NCI-H510A (cell line): ENCODE measurements around the gene MMP19.
"Not testable (repeated sequence)": the region's sequence is repeated elsewhere in the genome, so short reads cannot be mapped to it uniquely, and the experiment has no call there.

ENCODE experiments used
- DNase-seq: peaks from one replicate; lab custom pipeline; 2025; lab: John Stamatoyannopoulos, UW

Gene MMP19

DNA sequence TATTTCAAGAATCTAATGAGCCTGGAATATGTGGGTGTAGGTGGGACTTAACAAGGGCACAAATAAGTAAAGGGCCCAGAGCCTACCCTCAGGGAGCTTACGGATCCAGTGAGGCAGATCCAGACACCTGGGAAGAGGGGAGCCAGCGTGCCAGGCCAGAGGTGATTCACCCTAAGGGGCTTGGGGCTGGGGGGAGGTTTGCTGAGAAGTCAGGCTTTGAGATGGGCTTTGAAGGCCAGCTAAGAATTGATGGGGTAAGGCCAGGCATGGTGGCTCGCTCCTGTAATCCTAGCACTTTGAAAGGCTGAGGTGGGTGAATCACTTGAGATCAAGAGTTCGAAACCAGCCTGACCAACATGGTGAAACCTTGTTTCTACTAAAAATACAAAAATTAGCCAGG is 695 bp upstream of the MMP19 start:
- DNase-seq = no peak

DNA sequence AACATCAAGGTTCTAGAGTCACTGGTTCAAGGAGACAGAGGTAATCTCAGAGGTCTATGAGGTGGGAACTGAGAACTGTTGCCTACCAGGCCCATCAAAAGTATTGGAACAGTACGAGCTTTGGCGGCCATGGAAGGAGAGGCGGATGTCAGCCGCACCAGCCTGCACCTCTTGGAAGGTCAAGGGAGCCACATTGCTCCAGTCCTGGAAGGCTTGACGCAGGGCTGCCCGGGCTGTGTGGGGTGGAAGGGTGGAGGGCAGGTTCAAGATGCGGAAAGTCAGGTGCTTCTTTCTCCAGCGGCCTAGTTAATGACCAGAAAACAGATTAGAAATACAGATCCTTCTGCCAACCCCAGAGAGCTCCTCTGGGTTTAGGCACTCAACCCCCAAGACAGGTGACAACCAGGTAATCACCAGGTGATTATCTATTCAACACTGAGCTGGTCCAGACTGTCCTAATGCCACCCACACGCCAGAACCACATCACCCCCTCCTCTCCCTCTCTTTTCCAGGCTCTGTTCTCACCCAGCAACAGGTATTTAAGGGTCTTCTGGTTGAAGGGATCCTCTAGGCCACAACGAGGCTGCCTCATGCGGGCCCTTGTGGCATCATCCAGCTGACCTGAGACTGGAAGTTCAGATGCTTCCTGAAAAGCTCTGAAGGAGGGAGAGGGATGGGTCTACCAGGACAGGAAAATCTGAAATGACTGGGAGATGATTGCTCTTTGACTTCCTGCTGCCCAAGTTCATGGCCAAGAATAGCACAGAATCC is 2.0 kb downstream of the MMP19 start:
- no peak for DNase-seq

DNA sequence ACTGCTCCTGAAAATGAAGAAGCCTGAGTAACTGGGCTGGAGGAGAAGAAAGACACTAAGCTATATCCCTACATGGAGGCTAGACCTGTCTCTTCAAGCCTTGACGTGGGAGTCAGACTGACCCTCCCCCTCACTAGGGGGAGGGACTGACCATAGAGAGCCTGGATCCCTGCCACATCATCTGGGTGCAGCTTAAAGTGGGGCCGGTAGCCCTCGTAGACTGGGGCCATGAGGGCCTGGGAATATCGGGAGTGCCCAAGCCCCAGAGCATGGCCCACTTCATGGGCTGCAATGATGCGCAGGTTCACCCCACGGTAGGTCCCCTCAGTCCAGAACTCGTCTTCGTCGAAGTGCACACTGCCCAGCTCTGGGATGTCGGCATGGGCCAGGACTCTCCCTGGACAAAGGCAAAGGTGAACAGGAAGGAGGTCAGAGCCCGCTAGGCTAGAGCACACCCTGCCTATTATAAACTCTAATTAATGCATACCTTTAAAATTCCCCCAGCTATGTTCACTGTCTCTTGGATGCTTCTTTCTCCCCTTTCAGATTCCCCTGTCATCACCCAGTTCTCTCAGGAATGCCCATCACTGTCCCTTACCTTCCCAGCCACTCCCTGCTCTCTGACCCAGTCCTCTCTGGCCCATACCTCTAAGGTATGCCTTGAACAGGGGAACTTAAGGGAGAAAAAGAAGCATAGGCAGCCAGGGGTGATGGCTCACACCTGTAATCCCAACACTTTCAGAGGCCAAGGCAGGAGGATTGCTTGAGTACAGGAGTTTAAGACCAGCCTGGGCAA is 3.2 kb downstream of the MMP19 start:
- no peak for DNase-seq

DNA sequence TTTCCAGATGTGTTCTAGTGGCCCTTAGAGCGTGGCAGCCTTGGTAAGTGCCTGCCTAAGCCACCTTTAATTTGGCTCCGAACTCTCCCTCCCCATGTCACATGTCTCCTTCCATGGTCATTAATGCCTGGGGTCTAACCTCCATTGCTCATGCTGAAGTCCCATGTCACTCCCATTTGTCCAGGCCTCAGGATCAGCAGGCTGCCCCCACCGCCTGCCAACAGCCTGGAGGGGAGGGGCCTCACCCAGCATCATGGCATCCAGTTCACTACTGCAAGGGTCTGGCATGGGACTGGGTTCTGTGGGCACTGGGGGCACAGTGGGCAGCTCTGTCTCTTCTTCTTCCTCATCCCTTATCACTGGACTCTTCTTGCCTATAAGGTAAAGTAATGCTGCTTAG is 4.4 kb downstream of the MMP19 start:
- no peak for DNase-seq

DNA sequence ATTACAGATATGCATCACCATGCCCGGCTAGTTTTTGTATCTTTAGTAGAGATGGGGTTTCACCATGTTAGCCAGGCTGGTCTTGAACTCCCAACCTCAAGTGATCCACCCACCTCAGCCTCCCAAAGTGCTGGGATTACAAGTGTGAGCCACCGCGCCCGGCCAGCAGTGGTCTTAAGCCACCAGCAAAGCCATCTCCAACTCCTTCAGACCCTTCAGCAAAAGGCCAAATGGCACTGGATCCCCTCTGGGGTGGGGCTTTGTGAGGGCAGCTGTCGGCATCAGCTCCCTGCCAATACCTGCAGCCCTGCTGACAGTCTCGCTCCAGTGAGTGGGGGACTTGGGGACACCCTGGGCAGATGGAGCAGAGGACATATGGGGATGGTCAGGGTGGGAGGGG is 8.3 kb downstream of the MMP19 start:
- not testable (repeated sequence) for DNase-seq

DNA sequence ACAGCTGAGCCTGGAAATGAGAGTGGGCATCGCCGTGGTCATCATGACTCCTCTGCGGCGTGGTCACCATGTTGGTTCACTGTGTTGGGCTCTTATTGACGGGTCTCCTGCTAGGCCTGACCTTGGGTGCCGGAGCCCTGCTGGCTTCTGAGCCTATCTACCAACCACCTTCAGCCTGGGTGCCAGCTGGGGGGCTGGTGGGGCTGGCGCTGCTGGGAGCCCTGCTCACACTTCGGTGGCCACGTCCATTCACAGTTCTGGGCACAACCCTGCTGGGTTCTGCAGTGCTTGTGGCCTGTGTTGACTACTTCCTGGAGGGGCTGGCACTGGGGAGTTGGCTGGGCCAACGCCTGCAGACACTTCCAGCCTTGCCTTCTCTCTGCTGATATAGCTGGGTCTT is 9.7 kb downstream of the MMP19 start:
- no peak for DNase-seq

DNA sequence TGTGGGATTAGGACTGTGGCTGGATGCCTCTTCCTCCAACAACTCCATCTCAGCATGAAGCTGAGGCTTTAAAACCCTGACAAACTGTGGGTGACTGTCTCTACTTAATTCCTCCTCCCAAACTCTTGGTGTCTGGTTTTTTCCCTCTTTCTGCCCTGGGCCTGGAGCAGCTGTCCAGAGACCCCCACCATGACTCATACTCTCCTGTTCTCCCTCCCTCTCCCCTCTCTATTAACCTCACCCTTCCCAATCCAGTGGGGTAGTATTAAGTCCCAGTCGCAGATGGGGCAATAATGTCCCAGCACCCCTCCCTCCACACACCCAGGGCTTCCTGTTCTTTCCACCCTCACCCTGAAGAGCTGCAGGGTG is 11.3 kb downstream of the MMP19 start:
- DNase-seq = no peak

DNA sequence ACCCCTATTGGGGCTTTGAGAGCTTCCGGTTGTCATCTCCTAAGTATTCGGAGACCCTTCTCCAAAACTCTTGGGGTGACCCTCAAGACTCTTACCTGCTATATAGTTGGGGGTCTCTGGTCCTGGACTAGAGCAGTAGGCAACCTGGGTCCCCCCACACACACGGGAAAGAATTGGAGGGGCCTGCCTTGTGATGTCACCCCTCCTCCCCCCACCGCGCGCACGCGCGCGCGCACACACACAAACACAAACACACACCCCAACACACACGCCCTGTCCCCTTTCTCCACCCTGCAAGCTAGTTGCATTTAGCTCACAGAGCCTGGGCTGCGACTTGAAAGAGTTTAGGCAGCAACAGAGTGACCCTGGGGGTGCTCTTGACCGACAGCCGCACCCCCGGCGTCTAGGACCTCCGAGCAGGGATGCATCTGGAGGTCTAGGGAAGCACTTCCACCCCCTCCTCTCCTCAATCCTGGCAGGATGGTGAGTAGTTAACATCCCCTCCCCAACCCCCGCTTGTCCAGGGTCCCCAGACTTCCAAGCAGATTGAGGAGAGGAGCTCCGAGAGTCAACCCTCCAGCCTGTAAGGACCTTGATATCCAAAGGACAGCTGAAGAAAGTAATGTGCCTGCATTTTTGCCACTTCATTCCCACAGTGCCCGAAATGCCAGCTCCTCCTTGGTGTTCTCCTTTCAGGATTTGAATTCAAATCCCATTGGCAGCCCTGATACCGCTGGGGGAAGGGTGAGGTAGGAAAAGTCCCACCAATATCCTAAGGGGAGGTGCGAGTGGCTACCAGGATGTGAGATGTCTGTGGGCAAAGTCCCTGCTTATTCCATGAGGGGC is 11.9 kb downstream of the MMP19 start:
- DNase-seq = no peak

DNA sequence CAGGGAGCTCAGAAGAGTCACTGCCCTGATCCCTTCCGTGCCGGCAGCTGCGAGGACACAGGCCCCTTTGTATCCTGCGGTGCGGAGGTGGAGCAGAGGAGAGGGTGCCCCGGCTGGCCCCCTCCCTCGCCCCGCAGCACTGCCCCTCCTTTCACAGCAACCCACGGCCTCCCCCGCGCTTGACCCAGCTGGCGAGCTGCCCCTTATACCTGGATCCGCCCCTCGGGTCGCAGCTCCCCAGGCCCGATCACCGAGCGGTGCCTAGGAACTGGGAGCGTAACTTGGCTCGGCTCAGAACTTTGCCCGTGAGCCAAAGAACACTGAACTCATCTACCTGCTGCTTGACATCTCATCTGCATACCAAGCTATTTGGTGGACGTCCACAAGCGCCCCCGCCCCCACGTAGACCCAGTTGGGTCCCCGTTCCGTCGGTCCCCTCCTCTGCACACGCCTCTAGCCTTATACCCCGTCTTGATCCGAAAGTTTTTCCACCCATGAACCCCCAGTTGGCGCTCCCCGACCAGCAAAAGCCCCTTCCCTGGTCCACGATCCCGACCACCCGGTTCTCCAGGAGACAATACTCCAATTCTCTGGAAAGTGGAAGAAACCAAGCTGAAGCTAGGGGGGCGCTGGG is 12.7 kb downstream of the MMP19 start:
- DNase-seq = no peak

DNA sequence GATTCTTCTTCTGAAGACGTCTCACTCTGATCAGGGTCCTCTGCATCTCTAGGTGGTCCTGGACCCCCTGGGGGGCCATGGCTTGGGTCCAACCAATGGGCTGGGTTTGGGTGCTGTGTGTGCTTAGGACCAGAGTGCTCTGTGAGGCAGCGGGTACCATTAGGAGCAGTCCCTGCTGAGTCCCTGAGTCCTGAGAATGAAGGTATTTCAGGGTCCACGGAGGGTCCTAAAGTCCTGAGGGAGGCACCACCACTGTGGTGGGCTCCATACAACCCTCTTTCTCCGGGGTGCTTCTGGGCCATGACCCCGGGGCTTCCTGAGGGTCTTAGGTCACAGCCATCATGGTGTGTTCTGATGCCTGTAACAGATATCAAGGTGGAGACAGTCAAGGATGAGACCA is 14.4 kb downstream of the MMP19 start:
- no peak for DNase-seq

DNA sequence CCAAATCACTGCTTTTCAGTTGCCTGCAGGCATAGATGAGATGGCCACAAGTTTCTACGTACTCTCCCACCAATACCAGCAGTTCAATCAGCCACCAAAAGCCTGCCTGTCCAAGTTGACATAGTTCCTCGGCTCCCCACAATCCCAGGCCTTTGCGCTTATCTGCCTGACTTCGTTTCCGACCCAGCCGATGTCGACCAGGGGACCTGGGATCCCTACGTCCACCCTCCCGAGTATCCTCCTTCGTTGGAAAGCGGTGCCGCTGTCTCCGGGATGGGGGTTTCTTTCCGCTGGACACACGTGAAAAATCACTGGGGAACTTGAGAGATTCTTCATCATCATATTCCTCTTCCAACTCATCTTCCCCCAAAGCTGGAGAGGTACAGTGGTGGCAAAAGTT is 14.9 kb downstream of the MMP19 start:
- no peak for DNase-seq

DNA sequence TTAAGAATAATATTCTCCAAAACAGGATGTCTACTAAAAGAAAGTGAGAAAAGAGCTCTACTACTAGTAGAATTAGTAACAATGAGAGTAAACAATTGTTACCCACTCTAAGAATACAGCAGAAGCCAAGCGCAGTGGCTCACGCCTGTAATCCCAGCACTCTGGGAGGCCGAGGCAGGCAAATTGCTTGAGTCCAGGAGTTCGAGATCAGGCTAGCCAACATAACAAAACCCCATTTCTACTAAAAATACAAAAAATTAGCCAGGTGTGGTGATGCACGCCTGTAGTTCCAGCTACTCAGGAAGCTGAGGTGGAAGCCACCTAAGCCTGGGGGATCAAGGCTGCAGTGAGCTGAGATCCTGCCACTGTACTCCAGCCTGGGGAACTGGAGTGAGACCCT is 18.0 kb downstream of the MMP19 start:
- no peak for DNase-seq

DNA sequence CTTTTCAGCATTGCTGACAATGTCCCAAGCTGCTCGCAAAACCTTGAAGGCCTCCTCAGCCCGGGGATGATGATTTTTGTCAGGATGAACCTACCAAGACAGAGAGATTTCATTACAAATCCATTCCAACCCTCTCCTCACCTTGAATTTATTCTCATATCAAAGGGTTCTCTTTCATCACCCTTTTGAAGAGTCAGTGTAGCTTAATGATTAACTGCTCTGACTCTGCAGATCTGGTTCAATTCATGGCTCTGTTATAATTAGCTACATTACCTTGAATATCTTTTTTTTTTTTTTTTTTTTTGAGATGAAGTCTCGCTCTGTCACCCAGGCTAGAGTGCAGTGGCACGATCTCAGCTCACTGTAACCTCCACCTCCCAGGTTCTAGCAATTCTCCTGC is 19.3 kb downstream of the MMP19 start:
- no peak for DNase-seq

DNA sequence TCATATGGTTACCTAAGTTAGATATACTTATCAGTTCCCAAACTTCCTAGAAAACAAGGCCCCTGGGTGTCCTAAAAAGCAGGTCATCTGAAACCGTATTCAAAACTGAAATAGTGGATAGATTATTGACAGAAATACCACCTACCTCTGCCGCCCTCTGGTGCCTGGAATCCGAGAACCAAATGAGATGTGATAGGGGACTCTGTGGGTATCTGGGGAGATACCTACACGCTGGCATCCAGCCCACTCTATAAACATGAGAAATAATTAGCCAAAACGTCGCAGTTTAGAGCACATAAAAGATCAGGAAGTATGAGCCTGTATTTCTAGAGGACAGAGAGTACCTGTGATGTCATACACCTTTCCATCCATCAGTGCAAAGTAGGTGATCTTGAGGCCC is 20.5 kb downstream of the MMP19 start:
- no peak for DNase-seq

DNA sequence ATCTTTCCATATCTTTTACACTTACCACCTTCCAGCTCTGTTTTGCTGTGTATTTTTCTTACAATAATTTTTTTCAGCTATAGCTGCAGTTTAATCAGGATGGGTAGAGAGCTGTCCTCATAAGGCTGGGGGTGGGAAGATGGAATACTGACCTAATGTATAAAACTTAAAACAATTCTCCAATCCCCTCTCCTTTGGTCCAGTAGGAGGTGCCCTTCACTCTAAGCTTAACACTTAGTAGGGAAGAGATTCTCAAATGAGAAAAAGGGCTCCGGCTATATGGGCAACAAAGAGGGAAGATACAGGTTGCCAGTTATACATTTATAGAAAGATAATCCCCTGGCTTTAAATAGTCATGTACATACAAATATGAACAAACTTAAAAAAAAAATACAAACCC is 22.1 kb downstream of the MMP19 start:
- no peak for DNase-seq

DNA sequence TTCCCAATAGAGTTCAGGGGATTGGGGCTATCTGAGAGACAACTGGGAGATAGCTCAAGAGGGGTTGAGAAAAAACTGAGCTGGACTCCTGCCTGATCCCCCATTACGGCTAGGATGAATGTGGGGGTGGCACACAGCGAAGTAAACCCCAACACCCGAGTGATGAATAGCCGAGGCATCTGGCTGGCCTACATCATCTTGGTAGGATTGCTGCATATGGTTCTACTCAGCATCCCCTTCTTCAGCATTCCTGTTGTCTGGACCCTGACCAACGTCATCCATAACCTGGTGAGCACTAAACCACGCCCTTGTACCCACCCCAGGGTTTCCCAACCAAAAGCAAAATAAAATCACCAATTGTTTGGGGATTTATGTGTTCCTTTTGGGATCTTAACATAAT is 23.9 kb downstream of the MMP19 start:
- no peak for DNase-seq

DNA sequence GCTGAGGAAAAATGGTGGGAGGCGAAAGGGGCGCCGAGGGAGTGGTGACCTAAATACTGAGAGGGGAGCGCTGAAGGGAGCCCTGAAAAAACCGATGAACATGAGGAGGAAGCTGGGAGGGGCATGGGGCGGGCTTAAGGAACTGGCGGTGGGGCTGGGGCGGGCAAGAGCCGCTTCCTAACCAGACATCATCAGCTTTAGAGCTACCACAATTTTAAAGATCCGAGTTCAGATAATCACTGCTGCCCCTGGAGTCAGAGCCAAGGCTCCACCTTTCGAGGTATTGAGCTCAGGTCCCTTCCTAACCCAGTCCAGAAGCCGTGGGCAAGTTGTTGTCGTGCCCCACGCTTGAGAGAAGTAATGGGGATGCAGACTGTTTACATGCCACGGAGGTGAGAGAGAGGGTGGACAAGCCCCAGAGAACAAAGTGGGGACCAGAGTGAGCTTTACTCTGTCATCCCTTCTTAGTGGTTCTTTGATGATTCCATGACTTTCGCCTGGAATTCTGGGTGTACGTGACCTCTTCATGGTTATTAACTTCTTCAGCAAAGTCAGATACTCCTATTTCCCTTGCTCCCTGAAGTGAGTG is 24.5 kb downstream of the MMP19 start:
- no peak for DNase-seq

DNA sequence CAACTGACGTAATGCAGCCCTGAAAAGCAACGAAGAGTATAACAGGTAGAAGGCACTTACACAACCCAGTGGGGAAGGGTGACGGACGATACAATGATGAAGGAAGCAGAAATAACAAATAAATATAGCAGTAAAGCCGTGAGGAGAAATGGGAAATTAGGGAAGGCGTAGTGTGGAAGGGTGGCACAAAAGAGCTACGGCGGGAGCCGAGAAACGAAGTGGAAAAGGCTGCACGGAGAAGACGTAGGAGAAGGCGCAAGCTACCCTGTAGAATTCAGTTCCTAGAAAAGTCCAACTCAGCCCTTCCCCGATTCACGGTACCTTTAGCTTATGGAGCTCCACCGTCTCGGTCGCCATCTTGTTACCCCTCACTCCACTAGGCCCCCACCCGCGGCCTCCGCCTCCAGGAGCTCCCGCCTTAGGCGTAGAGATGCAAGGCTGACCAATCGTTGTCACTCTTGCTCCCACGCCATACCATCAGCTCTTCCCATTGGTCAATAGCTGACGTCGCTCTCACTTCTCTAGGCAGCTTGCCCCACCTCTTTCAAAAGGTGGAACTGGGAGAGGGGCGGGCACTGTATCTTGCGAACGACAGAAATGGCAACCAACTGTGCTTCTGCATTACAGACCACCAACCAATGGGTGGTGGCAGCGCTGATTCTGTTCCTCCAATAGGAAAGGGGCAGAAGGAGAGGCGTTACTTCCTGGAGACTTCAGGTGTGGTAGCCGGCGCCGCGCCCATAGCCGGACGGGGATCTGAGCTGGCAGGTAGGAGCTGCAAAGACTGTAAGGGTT is 25.2 kb downstream of the MMP19 start, which contains the start of the genes ORMDL2 and SARNP:
Gene ORMDL2, plus strand, starts transcription at position 697 of the 795 bp plus-strand sequence. CDS start 959 bp downstream, outside the sequence.
Gene SARNP, minus strand, starts transcription at position 380 of the 795 bp plus-strand sequence. Its CDS starts 23 bp downstream, at position 357.
- peak; percentile 98 for DNase-seq

DNA sequence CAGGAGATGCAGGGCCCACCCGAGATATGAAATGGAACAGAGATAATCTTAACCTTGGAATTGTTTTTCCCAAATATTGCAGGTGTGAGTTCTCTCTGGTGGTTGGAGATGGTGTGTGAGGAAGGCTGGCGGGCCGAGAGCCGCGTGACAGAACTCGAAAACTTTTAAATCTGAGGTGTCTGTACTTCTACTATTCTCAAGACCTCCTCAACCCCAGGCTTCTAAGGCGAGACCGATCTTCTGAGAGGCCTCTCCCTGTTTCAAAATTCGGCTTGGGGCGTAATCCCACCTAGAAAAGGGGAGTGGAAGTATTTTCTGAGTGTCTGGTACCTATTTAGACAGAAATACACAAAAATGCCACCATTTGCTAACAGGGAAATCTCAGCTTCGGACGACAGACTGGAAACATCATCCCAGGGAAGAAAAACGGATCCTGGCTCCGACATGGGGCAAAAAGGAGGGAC is 25.8 kb downstream of the MMP19 start:
- no peak for DNase-seq

DNA sequence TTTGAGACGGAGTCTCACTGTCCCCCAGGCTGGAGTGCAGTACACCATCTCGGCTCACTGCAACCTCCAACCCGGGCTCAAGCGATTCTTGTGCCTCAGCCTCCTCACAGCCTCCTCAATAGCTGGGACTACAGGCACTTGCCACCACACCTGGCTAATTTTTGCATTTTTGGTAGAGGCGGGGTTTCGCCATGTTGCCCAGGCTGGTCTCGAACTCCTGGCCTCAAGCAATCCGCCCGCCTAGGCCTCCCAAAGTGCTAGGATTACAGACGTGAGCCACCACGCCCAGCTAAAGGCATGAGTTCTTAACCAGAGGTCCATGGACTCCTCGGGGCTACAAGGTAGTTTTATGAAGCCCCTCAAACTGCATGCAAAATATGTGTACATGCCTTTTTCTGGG is 27.3 kb downstream of the MMP19 start:
- DNase-seq = no peak

DNA sequence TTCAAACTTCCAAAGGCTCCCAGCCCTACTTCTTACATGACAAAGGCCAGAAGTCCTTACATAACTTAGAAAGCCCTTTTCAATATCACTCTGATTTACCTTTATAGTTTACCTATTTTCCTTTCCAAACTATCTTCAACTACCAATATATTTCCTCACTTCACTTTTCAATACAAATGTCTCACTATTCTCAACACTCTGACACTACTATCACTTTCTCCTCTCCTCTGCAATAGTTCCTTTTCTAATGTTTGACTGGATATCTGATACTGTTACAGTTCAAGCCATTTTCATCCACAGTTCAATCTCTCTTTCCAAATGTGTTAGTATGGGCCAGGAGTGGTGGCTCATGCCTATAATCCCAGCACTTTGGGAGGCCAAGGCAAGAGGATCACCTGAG is 28.5 kb downstream of the MMP19 start:
- DNase-seq = no peak
